ENCODE data around the gene SPTBN1.

- no peak for TF ChIP-seq CTCF (IDR thresholded peaks at IDR 0.05; ENCODE audit: low read depth, low read length)
- TF ChIP-seq MAX (IDR thresholded peaks at IDR 0.05; ENCODE audit: low read depth, low read length) = no peak
- TF ChIP-seq POLR2A (IDR thresholded peaks at IDR 0.05; ENCODE audit: extremely low read depth, insufficient read length) = no peak
Observed at GRCh38 chr2:54444503-54444902, 11.6 kb upstream of the SPTBN1 start.
